ENCODE results near the gene AQP3.
"Not testable (repeated sequence)": the region's sequence is repeated elsewhere in the genome, so short reads cannot be mapped to it uniquely, and the experiment has no call there.

AQP3 gene

GRCh38 chr9:33446946-33447798 lies at the start of gene AQP3:
AQP3 (minus strand) TSS chr9:33447593; CDS start chr9:33447530, 63 bp downstream.
- DNase-seq (ENCODE audit: extremely low spot score), result peak; percentile 83
- ChIA-PET CTCF (interaction anchor here (0.8 to 2.2 kb wide), 3 partner anchors 31 to 72 kb away, joined by 3 to 7 read pairs (median 4); no protein-coding TSS in a partner anchor), POLR2A (no interaction called here)
- TF ChIP-seq TARDBP (IDR thresholded peaks at IDR 0.05), result no peak
- TF ChIP-seq PKNOX1 (IDR thresholded peaks at IDR 0.05), result peak; percentile 73

- DNase-seq (ENCODE audit: extremely low spot score); CTCF ChIA-PET; POLR2A ChIA-PET: not testable (repeated sequence)
Observed at GRCh38 chr9:33493819-33494218, 46.4 kb upstream of the AQP3 start.

- TF ChIP-seq SP1 (IDR thresholded peaks at IDR 0.05) (no peak), CTBP1 (IDR thresholded peaks at IDR 0.05; ENCODE audit: borderline replicate concordance) (no peak), PKNOX1 (IDR thresholded peaks at IDR 0.05) (no peak), TARDBP (IDR thresholded peaks at IDR 0.05) (no peak), FOXM1 (IDR thresholded peaks at IDR 0.05; ENCODE audit: borderline replicate concordance) (no peak), ZNF384 (IDR thresholded peaks at IDR 0.05) (no peak), NFRKB (IDR thresholded peaks at IDR 0.05) (no peak), BHLHE40 (IDR thresholded peaks at IDR 0.05; ENCODE audit: borderline replicate concordance) (no peak), L3MBTL2 (conservative IDR thresholded peaks at IDR 0.05) (no peak), SUZ12 (IDR thresholded peaks at IDR 0.05) (no peak), ELF4 (IDR thresholded peaks at IDR 0.05) (no peak), HDGF (IDR thresholded peaks at IDR 0.05; ENCODE audit: borderline replicate concordance) (no peak), ARNT (IDR thresholded peaks at IDR 0.05) (no peak), FOXA1 (IDR thresholded peaks at IDR 0.05) (no peak), LEF1 (IDR thresholded peaks at IDR 0.05; ENCODE audit: borderline replicate concordance) (no peak), FOXK2 (IDR thresholded peaks at IDR 0.05) (no peak)
- ChIA-PET POLR2A (no interaction called here), CTCF (interaction anchor here (0.8 kb wide), 1 partner anchor 13 kb away, joined by 3 read pairs; no protein-coding TSS in a partner anchor)
- DNase-seq (ENCODE audit: extremely low spot score), result no peak
Observed at GRCh38 chr9:33489066-33489465, 41.7 kb upstream of the AQP3 start.

GRCh38 chr9:33485312-33485711 lies 37.9 kb upstream of the AQP3 start:
- POLR2A ChIA-PET; CTCF ChIA-PET; DNase-seq (ENCODE audit: extremely low spot score): not testable (repeated sequence)

- CTCF ChIA-PET, result no interaction called here
- POLR2A ChIA-PET, result no interaction called here
- DNase-seq (ENCODE audit: extremely low spot score), result no peak
- no peak for TF ChIP-seq LEF1 (IDR thresholded peaks at IDR 0.05; ENCODE audit: borderline replicate concordance)
- no peak for TF ChIP-seq NFRKB (IDR thresholded peaks at IDR 0.05)
- no peak for TF ChIP-seq ARNT (IDR thresholded peaks at IDR 0.05)
- no peak for TF ChIP-seq FOXA1 (IDR thresholded peaks at IDR 0.05)
- TF ChIP-seq L3MBTL2 (conservative IDR thresholded peaks at IDR 0.05), result no peak
- no peak for TF ChIP-seq ZNF384 (IDR thresholded peaks at IDR 0.05)
- TF ChIP-seq PKNOX1 (IDR thresholded peaks at IDR 0.05), result no peak
- TF ChIP-seq ELF4 (IDR thresholded peaks at IDR 0.05), result no peak
- TF ChIP-seq SP1 (IDR thresholded peaks at IDR 0.05), result no peak
- no peak for TF ChIP-seq HDGF (IDR thresholded peaks at IDR 0.05; ENCODE audit: borderline replicate concordance)
- no peak for TF ChIP-seq SUZ12 (IDR thresholded peaks at IDR 0.05)
- TF ChIP-seq TARDBP (IDR thresholded peaks at IDR 0.05), result no peak
- TF ChIP-seq CTBP1 (IDR thresholded peaks at IDR 0.05; ENCODE audit: borderline replicate concordance), result no peak
- no peak for TF ChIP-seq FOXK2 (IDR thresholded peaks at IDR 0.05)
- no peak for TF ChIP-seq FOXM1 (IDR thresholded peaks at IDR 0.05; ENCODE audit: borderline replicate concordance)
Observed at GRCh38 chr9:33480976-33481375, 33.6 kb upstream of the AQP3 start.

- no peak for TF ChIP-seq LEF1 (IDR thresholded peaks at IDR 0.05; ENCODE audit: borderline replicate concordance)
- TF ChIP-seq BHLHE40 (IDR thresholded peaks at IDR 0.05; ENCODE audit: borderline replicate concordance), result no peak
- TF ChIP-seq ZNF384 (IDR thresholded peaks at IDR 0.05), result no peak
- no peak for TF ChIP-seq PKNOX1 (IDR thresholded peaks at IDR 0.05)
- no peak for TF ChIP-seq HDGF (IDR thresholded peaks at IDR 0.05; ENCODE audit: borderline replicate concordance)
- TF ChIP-seq SUZ12 (IDR thresholded peaks at IDR 0.05), result no peak
- TF ChIP-seq ARNT (IDR thresholded peaks at IDR 0.05), result no peak
- no peak for TF ChIP-seq L3MBTL2 (conservative IDR thresholded peaks at IDR 0.05)
- TF ChIP-seq NFRKB (IDR thresholded peaks at IDR 0.05), result no peak
- TF ChIP-seq CTBP1 (IDR thresholded peaks at IDR 0.05; ENCODE audit: borderline replicate concordance), result no peak
- no peak for TF ChIP-seq ELF4 (IDR thresholded peaks at IDR 0.05)
- TF ChIP-seq SP1 (IDR thresholded peaks at IDR 0.05), result no peak
- TF ChIP-seq FOXM1 (IDR thresholded peaks at IDR 0.05; ENCODE audit: borderline replicate concordance), result no peak
- no peak for TF ChIP-seq FOXK2 (IDR thresholded peaks at IDR 0.05)
- POLR2A ChIA-PET, result no interaction called here
- CTCF ChIA-PET, result no interaction called here
- DNase-seq (ENCODE audit: extremely low spot score), result no peak
Observed at GRCh38 chr9:33480106-33480505, 32.7 kb upstream of the AQP3 start.
